Measurements from ENCODE around the gene APOBEC3H.
A peak's percentile ranks its signal among the peaks of the same experiment; 100 is the strongest.

The APOBEC3H gene

GRCh38 chr22:39151329-39151975 lies 54.4 kb downstream of the APOBEC3H start:
- Histone ChIP-seq H3K27me3 (ENCODE audit: low read length) (no peaks in the 10 kb centered on the region), H2AFZ (ENCODE audit: low read depth, low read length, severe bottlenecking) (no peak overlapping the region), H4K20me1 (ENCODE audit: low read depth, low read length) (no peaks in the 10 kb centered on the region), H3K4me3 (ENCODE audit: insufficient read depth, low read length, poor library complexity, severe bottlenecking) (peak overlapping the region; percentile 59), H3K9me3 (ENCODE audit: insufficient read depth, low read length) (no peaks in the 10 kb centered on the region), H3K79me2 (ENCODE audit: insufficient read depth, low read length) (no peaks in the 10 kb centered on the region), H3K9ac (ENCODE audit: low read length) (peak overlapping the region; percentile 53), H3K9me2 (replicated peaks; ENCODE audit: insufficient read depth, low read length) (no peaks in the 10 kb centered on the region), H3K36me3 (ENCODE audit: low read length) (no peaks in the 10 kb centered on the region), H3F3A (ENCODE audit: insufficient read depth) (no peaks in the 10 kb centered on the region), H3K27ac (ENCODE audit: low read depth, low read length) (no peak overlapping the region), H3K4me2 (ENCODE audit: low read depth, low read length, poor library complexity, severe bottlenecking) (peak overlapping the region; percentile 58)
- TF ChIP-seq EZH2phosphoT487 (conservative IDR thresholded peaks at IDR 0.05; ENCODE audit: low read length) (no peak), CTCF (IDR thresholded peaks at IDR 0.05; ENCODE audit: insufficient read depth, low read length, poor library complexity, severe bottlenecking) (no peak)

GRCh38 chr22:39152024-39152510 lies 55.0 kb downstream of the APOBEC3H start:
- no peaks in the 10 kb centered on the region for H3K9me2 ChIP-seq (replicated peaks; ENCODE audit: insufficient read depth, low read length)
- peak overlapping the region; percentile 53 for H3K9ac ChIP-seq (ENCODE audit: low read length)
- H3K79me2 ChIP-seq (ENCODE audit: insufficient read depth, low read length): no peaks in the 10 kb centered on the region
- H3K9me3 ChIP-seq (ENCODE audit: insufficient read depth, low read length): no peaks in the 10 kb centered on the region
- no peak overlapping the region for H3K27ac ChIP-seq (ENCODE audit: low read depth, low read length)
- peak overlapping the region; percentile 59 for H3K4me3 ChIP-seq (ENCODE audit: insufficient read depth, low read length, poor library complexity, severe bottlenecking)
- no peaks in the 10 kb centered on the region for H3K36me3 ChIP-seq (ENCODE audit: low read length)
- no peaks in the 10 kb centered on the region for H4K20me1 ChIP-seq (ENCODE audit: low read depth, low read length)
- no peaks in the 10 kb centered on the region for H3F3A ChIP-seq (ENCODE audit: insufficient read depth)
- peak overlapping the region; percentile 58 for H3K4me2 ChIP-seq (ENCODE audit: low read depth, low read length, poor library complexity, severe bottlenecking)
- no peak overlapping the region for H2AFZ ChIP-seq (ENCODE audit: low read depth, low read length, severe bottlenecking)
- H3K27me3 ChIP-seq (ENCODE audit: low read length): no peaks in the 10 kb centered on the region
- TF ChIP-seq CTCF (IDR thresholded peaks at IDR 0.05; ENCODE audit: insufficient read depth, low read length, poor library complexity, severe bottlenecking) (no peak), EZH2phosphoT487 (conservative IDR thresholded peaks at IDR 0.05; ENCODE audit: low read length) (no peak)

GRCh38 chr22:39152511-39153219 lies 55.6 kb downstream of the APOBEC3H start, which contains the start of gene CBX7:
CBX7 (minus strand) TSS chr22:39152680; CDS start chr22:39152444, 236 bp downstream.
- Histone ChIP-seq H3K79me2 (ENCODE audit: insufficient read depth, low read length) (no peaks in the 10 kb centered on the region), H4K20me1 (ENCODE audit: low read depth, low read length) (no peaks in the 10 kb centered on the region), H3K36me3 (ENCODE audit: low read length) (no peaks in the 10 kb centered on the region), H3F3A (ENCODE audit: insufficient read depth) (no peaks in the 10 kb centered on the region), H3K4me2 (ENCODE audit: low read depth, low read length, poor library complexity, severe bottlenecking) (peak within 1 kb of the TSS; percentile 58), H3K9me2 (replicated peaks; ENCODE audit: insufficient read depth, low read length) (no peaks in the 10 kb centered on the region), H2AFZ (ENCODE audit: low read depth, low read length, severe bottlenecking) (peak within 1 kb of the TSS; percentile 81), H3K4me3 (ENCODE audit: insufficient read depth, low read length, poor library complexity, severe bottlenecking) (peak within 1 kb of the TSS; percentile 59), H3K9me3 (ENCODE audit: insufficient read depth, low read length) (no peaks in the 10 kb centered on the region), H3K27me3 (ENCODE audit: low read length) (no peaks in the 10 kb centered on the region), H3K9ac (ENCODE audit: low read length) (peak within 1 kb of the TSS; percentile 53), H3K27ac (ENCODE audit: low read depth, low read length) (no peak within 1 kb of the TSS)
- no peak for TF ChIP-seq CTCF (IDR thresholded peaks at IDR 0.05; ENCODE audit: insufficient read depth, low read length, poor library complexity, severe bottlenecking)
- TF ChIP-seq EZH2phosphoT487 (conservative IDR thresholded peaks at IDR 0.05; ENCODE audit: low read length): no peak

All from SU-DHL-6 (cell line).